ENCODE data around the gene FERD3L. TPM values are rescaled to one million over a fixed set of nuclear protein-coding genes. Genes with fewer than 3 reads are reported as not detected.

The FERD3L gene
- total and polyA plus RNA-seq, 2 of the 8 experiments (the other 6 are each of a cell fraction or from before 2014, with no cell fraction given) = not detected

DNA sequence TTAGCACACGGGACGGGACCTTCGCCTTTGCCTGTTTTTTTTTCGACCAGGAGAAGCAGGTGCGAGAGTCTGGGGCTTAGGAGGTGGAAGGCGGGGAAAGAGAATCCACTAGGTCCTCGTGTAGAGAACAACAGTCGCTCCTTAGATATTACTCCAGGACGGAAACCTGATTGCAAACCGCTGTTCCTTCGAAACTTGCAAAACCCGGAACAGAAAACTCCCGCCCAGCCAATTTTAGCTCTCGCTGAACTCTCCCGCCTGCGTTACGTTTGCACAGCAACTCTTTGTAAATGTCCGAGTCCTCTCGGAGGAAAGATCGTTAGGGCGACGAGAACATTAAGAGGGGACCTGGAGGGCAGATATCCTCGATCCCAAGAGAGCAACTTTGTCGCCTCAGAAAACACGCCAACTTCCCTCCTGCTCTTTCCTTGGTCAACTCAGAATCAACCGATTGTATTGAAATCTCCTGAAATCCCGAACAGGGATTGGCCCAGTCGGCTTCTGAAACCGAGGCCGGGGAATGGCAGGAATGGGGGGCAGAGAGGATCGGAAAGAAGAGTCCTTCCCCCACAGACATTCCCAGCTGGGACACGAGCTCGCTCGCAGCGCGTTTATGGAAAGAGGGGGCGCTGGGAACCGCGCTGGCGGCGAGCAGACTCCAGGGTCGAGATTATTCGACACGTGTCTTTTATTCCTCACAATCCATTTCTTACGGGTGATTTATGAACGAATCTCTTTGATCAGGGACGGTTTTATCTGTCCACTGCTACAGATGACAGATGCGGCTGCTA lies 37.7 kb downstream of the FERD3L start:
- H2AFZ ChIP-seq (ENCODE audit: low read length) = peak overlapping the region; percentile 37; the same call in 1 of the 2 replicates
- TF ChIP-seq, protein P1, sequence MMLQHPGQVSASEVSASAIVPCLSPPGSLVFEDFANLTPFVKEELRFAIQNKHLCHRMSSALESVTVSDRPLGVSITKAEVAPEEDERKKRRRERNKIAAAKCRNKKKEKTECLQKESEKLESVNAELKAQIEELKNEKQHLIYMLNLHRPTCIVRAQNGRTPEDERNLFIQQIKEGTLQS (IDR thresholded peaks at IDR 0.05; ENCODE audit: insufficient read depth, low read depth, low read length) = no peak
- TF ChIP-seq PHF8 (conservative IDR thresholded peaks at IDR 0.05; ENCODE audit: low read depth, low read length) (no peak), ASH2L (IDR thresholded peaks at IDR 0.05; ENCODE audit: low read length) (peak; percentile 41), KDM4A (IDR thresholded peaks at IDR 0.05; ENCODE audit: low read depth, low read length, severe bottlenecking) (no peak), POLR2A (IDR thresholded peaks at IDR 0.05; ENCODE audit: control extremely low read depth in 1 of 2, low read depth in 2 of 2, low read length in 2 of 2) (no peak)
- TF ChIP-seq, protein P2, sequence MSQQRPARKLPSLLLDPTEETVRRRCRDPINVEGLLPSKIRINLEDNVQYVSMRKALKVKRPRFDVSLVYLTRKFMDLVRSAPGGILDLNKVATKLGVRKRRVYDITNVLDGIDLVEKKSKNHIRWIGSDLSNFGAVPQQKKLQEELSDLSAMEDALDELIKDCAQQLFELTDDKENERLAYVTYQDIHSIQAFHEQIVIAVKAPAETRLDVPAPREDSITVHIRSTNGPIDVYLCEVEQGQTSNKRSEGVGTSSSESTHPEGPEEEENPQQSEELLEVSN (IDR thresholded peaks at IDR 0.05) = peak; percentile 95
- TF ChIP-seq, protein P3, sequence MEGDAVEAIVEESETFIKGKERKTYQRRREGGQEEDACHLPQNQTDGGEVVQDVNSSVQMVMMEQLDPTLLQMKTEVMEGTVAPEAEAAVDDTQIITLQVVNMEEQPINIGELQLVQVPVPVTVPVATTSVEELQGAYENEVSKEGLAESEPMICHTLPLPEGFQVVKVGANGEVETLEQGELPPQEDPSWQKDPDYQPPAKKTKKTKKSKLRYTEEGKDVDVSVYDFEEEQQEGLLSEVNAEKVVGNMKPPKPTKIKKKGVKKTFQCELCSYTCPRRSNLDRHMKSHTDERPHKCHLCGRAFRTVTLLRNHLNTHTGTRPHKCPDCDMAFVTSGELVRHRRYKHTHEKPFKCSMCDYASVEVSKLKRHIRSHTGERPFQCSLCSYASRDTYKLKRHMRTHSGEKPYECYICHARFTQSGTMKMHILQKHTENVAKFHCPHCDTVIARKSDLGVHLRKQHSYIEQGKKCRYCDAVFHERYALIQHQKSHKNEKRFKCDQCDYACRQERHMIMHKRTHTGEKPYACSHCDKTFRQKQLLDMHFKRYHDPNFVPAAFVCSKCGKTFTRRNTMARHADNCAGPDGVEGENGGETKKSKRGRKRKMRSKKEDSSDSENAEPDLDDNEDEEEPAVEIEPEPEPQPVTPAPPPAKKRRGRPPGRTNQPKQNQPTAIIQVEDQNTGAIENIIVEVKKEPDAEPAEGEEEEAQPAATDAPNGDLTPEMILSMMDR (IDR thresholded peaks at IDR 0.05; ENCODE audit: control extremely low read depth in 1 of 3, insufficient read depth in 1 of 3, low read depth in 1 of 3, low read length in 3 of 3) = no peak

More for the DNA sequence above, 37.7 kb downstream of the FERD3L start:
- no peak overlapping the region for H2AK5ac ChIP-seq (ENCODE audit: low read depth, low read length)
- peak overlapping the region; percentile 87 to 96 for H3K4me2 ChIP-seq (ENCODE audit: insufficient read depth in 1 of 2, low read depth in 2 of 2, low read length in 2 of 2)
- H2BK120ac ChIP-seq (replicated peaks; ENCODE audit: low read depth, low read length) = no peak overlapping the region
- peaks cover 61 to 88% (median 79%) of the 10 kb centered on the region in 4 experiments for H3K27me3 ChIP-seq (replicated peaks in 1 of 4; ENCODE audit: control insufficient read depth in 3 of 4, extremely low read depth in 1 of 4, insufficient read depth in 3 of 4, low read length in 3 of 4)
- H2BK5ac ChIP-seq (ENCODE audit: low read depth, low read length) = 0 out of 2 replicates have a peak overlapping the region, but pooled peaks have one; percentile 2
- H3K23me2 ChIP-seq (ENCODE audit: low read depth, low read length) = peaks cover 18% of the 10 kb centered on the region
- H3K36me3 ChIP-seq (ENCODE audit: control insufficient read depth in 2 of 4, insufficient read depth in 4 of 4, low read length in 3 of 4) = no peaks in the 10 kb centered on the region; a peak in 1 of 8 replicates
- H2BK20ac ChIP-seq (ENCODE audit: low read length) = peak overlapping the region; percentile 63; the same call in 1 of the 2 replicates
- peaks cover 13 to 39% (median 20%) of the 10 kb centered on the region in 4 experiments for H3K4me1 ChIP-seq (replicated peaks in 1 of 4; ENCODE audit: control insufficient read depth in 3 of 4, insufficient read depth in 4 of 4, low read length in 3 of 4)
- H3K18ac ChIP-seq (ENCODE audit: extremely low read depth, low read length) = no peak overlapping the region
- no peak for FAIRE-seq
- CTCF ChIA-PET (ENCODE audit: partially characterized antibody) = interaction anchor here (1.3 kb wide), 1 partner anchor 36 kb away, joined by 3 read pairs; no protein-coding TSS in a partner anchor
- DNase-seq (ENCODE audit: low read depth in 1 of 2, low spot score in 2 of 2) = peak in 1 of 2 experiments; percentile 69
- WGBS, 2 experiments (ENCODE audit: extremely low coverage in 1 of 2, insufficient coverage in 1 of 2, insufficient read length in 1 of 2, insufficient replicate concordance in 2 of 2, low coverage in 1 of 2, low lambda C conversion rate in 2 of 2, missing lambda C conversion rate in 1 of 2) = 1% methylated on average over 48 of the region's 48 CpGs; no CpG with 5 or more reads in 1 of the 2 experiments
- POLR2A ChIA-PET (ENCODE audit: partially characterized antibody) = interaction anchor here (0.6 to 5.8 kb wide), 4 partner anchors 11 to 432 kb away, joined by 3 to 41 read pairs (median 4); partner anchors contain the start of genes FERD3L and TWIST1
- H3K56ac ChIP-seq (replicated peaks; ENCODE audit: insufficient read length, low read depth, low read length) = no peak overlapping the region
- no peak overlapping the region for H2BK15ac ChIP-seq (ENCODE audit: low read length)
- peak overlapping the region; percentile 55; the same call in 1 of the 2 replicates for H2BK12ac ChIP-seq (ENCODE audit: low read depth, low read length)
- no peak overlapping the region for H3K14ac ChIP-seq (ENCODE audit: insufficient read length)
- H3K9me3 ChIP-seq (ENCODE audit: insufficient read depth in 2 of 2, low read depth in 1 of 2, low read length in 1 of 2) = no peaks in the 10 kb centered on the region
- H4K20me1 ChIP-seq (replicated peaks in 1 of 2; ENCODE audit: control insufficient read depth in 1 of 2, insufficient read depth in 2 of 2, low read length in 2 of 2) = peaks cover 7% of the 10 kb centered on the region in 2 experiments
- H3K4me3 ChIP-seq (ENCODE audit: extremely low read depth in 1 of 4, insufficient read depth in 2 of 4, low read depth in 3 of 4, low read length in 4 of 4) = peak overlapping the region; percentile 37 to 62 (median 48)
- no peak overlapping the region for H3K23ac ChIP-seq (ENCODE audit: insufficient read length)
- H4K5ac ChIP-seq (ENCODE audit: insufficient read length, low read depth, low read length) = no peak overlapping the region
- H3K79me1 ChIP-seq (ENCODE audit: low read depth, low read length) = no peaks in the 10 kb centered on the region
- H3K4ac ChIP-seq (replicated peaks; ENCODE audit: insufficient read length, low read depth, low read length) = no peak overlapping the region
- H3K79me2 ChIP-seq (ENCODE audit: control insufficient read depth in 1 of 2, insufficient read depth in 2 of 2, low read length in 2 of 2) = no peaks in the 10 kb centered on the region
- H3K9ac ChIP-seq (replicated peaks in 1 of 4; ENCODE audit: extremely low read depth in 1 of 4, low read depth in 3 of 4, low read length in 3 of 4) = peak overlapping the region in 1 of 4 experiments; percentile 50; a peak in 2 of 7 replicates
- H3K27ac ChIP-seq (ENCODE audit: low read depth, low read length) = no peak overlapping the region
- H4K8ac ChIP-seq (ENCODE audit: extremely low read depth, insufficient read depth, low read length) = no peak overlapping the region
- H4K91ac ChIP-seq (replicated peaks; ENCODE audit: insufficient read length, low read length) = no peak overlapping the region

All from H1 (cell line).